Suppressor macrophage (primary cell): Measurements from ENCODE around the gene TYSND1.
"Not testable (repeated sequence)": the region's sequence is repeated elsewhere in the genome, so short reads cannot be mapped to it uniquely, and the experiment has no call there.

Experiments used
- DNase-seq, 4 experiments: peaks; one replicate each; pipeline ENCODE4 v3.0.0-alpha.2; 2020 to 2022

Gene TYSND1

GRCh38 chr10:70106958-70107791 lies 39.3 kb downstream of the TYSND1 start:
- peak in 2 of 4 experiments; percentile 8 to 27 for DNase-seq

- no peak for DNase-seq
These were observed 44.8 kb downstream of the TYSND1 start for GRCh38 chr10:70101668-70102067.

DNA sequence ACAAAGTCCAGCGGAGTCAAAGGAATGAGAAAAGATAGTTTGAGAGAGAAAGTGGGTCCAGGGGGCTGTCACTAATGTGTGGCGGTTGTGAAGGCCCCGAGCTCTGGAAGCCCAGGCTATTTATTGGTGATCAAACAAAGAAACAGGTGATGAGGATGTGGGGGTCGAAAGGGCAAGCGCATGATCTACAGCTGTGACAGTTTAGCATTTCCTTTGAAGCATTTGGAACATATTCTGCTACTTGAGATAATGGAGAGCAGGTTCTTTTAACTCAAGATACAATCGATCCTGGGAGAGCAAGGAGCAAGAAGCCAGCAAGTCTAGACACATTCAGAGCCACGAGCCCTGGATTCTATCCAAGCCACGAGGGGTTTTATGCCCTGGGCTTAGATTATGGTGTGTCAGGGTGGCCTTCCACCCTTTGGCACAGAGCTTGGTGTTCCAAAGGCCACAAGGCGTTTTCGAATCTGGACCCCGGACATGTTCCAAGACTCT lies 45.4 kb downstream of the TYSND1 start:
- not testable (repeated sequence) for DNase-seq

- DNase-seq, result no peak
These were observed 48.2 kb downstream of the TYSND1 start for GRCh38 chr10:70098271-70098670.

- no peak for DNase-seq
These were observed 49.0 kb downstream of the TYSND1 start for GRCh38 chr10:70097459-70097858.

GRCh38 chr10:70096705-70097420 lies 49.6 kb downstream of the TYSND1 start:
- no peak for DNase-seq

DNA sequence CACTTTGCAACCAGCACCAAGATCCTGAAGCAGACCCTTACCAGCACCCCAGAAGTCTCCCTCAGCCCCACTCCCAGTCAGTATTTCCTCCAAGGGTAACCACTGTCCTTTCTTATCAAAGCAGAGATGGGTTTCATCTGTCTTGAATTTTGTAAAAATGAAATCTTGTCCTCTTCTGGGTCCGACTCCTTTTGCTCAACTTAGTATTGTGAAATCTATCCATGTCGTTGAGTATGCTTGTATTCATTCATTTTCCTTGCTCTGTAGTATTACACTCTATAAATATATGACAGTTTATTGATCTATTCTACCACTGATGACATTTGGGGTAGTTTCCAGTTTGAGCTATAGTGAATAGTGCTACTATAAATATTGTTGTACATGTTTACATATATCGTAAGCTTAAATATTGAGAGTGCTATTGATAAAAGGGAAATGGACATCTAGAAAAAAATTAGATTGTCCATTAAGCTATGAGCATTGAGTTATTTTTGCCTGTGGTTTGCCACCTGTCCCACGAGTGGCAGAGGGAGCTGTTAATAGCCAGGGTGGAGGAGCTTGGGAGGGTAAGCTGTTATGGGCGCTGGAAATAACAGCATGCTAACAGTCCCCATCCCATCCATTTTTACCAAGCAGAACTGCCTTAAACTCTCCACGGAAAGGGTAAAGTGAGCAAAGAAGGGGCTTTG lies 50.3 kb downstream of the TYSND1 start:
- no peak for DNase-seq

GRCh38 chr10:70094250-70094649 lies 52.2 kb downstream of the TYSND1 start:
- DNase-seq, result no peak

DNA sequence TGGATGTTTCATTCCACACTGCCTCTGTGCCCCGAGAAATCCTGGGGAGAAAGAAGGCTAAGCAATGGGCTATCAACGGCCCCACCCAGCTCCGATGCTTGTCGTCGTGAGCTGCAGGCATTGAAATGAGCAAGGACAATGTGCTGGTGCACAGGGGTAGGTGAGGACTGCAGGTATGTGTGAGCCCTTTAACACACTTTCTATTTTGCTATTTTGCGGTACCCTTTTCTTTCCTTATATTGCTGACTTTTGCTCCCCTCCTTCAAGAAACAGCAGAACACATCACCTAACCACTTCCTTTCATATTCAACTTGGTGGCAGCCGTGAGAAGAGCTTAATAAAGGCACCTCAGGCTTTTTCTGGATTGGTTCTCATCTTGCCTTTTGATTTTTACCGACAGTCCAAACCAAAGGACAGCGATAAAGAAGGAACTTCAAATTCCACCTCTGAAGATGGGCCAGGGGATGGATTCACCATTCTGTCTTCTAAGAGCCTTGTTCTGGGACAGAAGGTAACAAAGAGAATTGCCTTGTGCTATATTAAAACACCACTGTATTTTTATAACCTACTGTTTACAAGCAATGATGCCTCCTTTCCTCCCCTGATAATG lies 53.1 kb downstream of the TYSND1 start:
- no peak for DNase-seq

DNA sequence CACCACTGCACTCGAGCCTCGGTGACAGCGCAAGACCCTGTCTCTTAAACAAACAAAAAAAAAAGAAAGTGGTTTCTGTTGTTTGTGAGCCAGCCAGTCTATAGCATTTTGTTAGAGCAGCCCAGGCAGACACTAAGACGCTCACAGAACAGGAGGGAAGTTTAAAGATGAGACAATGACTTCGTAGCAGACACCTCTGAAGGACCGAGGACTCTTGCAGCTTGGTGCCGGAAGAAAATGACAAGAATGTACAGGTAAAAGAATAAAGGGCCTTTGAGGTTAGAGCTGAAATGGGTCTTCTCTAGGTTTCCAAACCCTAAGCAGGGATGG lies 54.1 kb downstream of the TYSND1 start:
- DNase-seq, result no peak

DNA sequence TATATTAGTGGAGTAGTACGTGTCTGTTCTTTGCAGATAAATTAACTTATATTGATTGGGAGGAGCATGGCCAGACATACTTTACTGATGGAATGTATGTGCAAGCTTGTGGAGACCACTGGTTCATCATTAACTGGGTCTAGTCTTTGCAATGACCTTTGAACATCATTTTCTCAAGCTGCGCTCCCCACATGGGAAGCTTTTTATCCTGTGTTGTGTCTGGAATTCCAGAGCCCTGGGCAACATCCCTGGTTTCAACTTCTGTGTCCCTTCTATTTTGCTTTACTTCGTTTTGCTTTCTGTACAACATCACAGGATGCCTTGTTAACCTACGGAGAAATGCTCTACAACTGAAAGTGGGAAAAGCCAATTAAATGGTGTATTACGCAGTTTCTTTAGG lies 55.5 kb downstream of the TYSND1 start:
- DNase-seq, result no peak

DNA sequence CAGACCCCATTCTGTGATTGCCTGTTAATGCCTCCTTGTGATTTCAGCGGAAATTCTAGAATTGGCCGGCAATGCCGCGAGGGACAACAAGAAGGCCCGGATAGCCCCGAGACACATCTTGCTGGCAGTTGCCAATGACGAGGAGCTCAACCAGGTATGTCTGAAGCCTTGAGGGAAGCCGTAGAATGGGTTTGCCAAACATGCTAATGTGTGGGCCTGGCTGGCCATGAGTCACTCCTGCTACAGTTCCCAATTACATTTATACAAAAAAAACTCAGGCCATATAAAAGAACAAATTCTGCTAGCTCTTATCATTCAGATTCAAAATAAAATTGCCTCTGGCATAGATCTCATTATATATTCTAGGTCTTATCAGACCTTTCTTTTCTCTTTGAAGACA lies 56.5 kb downstream of the TYSND1 start:
- no peak for DNase-seq

DNA sequence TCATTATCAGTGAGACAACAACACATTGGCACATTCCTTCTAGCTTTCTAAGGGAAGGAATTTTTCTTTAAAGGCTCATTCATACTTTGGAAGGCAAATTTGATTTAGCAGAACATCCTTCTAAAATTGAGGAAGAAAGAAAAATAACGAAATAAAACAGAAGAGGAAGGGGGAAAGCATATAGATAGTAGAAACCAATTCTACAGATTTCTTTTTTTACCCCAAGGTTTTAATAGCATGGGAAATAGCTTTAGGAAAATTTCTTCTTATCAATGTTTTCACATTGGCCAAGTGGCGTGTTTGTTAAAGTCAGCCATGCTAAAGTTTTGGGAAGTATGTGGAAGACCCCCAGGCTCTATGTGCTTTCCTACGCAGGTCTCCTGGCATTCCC lies 58.2 kb downstream of the TYSND1 start:
- DNase-seq, result peak in 1 of 4 experiments; percentile 16
